ENCODE data around the gene SLC39A11. TPM values are rescaled to one million over a fixed set of nuclear protein-coding genes. Genes with fewer than 3 reads are reported as not detected.

SLC39A11 gene
- total RNA-seq, 1 donor from 2014 or later, result 16.3 TPM

DNA sequence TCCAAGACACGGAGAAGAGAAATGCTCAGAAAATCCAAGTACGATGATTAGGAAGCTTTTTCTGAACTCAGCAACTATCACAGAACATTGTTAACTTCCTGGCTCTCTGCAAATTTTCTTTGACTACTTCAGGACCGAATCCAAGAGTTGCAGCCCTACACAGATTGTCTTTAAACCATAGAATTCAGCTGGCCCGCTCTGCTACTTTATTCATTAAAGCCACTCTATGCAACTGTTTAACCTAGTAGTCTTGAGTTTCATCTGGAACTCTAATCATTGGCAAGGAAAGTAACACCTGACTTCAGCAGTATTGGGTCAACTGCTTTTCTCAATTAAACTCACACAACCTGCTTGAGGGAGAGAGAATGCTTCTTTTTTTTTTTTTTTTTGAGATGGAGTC, 210.1 kb downstream of the SLC39A11 start:
- no peak overlapping the region for H3K27ac Mint-ChIP-seq (ENCODE audit: unreplicated experiment)
- H3K36me3 Mint-ChIP-seq (ENCODE audit: unreplicated experiment), result peaks cover 33% of the 10 kb centered on the region
- TF ChIP-seq CTCF (IDR thresholded peaks at IDR 0.05; ENCODE audit: partially characterized antibody, unreplicated experiment), result no peak

DNA sequence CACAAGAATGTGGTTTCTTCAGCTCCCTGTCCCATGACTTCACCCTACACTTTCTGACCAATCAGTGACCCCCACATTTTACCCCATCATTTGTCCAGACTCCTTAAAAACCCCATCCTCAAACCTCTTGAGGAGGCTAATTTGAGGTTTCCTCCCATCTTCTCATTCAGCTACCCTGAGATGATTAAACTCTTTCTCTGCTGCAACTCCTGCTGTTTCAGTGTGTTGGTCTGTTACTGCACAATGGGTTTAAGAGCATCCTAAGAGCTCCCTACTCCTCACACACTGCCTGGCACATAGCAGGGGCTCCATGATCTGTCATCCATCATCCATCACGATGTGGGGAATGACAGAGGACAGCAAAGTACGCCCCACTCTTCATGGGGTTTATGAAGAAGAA, 212.6 kb downstream of the SLC39A11 start:
- no peak overlapping the region for H3K27ac Mint-ChIP-seq (ENCODE audit: unreplicated experiment)
- no peak overlapping the region for H3K4me3 Mint-ChIP-seq (ENCODE audit: unreplicated experiment)

More for the DNA sequence above, 210.1 kb downstream of the SLC39A11 start:
- Mint-ChIP-seq H3K9me3 (ENCODE audit: unreplicated experiment) (peaks cover 17% of the 10 kb centered on the region), H3K4me3 (ENCODE audit: unreplicated experiment) (no peak overlapping the region), H3K4me1 (ENCODE audit: low read depth, unreplicated experiment) (no peaks in the 10 kb centered on the region), H3K27me3 (ENCODE audit: unreplicated experiment) (peaks cover 2% of the 10 kb centered on the region)
- DNase-seq, result no peak

DNA sequence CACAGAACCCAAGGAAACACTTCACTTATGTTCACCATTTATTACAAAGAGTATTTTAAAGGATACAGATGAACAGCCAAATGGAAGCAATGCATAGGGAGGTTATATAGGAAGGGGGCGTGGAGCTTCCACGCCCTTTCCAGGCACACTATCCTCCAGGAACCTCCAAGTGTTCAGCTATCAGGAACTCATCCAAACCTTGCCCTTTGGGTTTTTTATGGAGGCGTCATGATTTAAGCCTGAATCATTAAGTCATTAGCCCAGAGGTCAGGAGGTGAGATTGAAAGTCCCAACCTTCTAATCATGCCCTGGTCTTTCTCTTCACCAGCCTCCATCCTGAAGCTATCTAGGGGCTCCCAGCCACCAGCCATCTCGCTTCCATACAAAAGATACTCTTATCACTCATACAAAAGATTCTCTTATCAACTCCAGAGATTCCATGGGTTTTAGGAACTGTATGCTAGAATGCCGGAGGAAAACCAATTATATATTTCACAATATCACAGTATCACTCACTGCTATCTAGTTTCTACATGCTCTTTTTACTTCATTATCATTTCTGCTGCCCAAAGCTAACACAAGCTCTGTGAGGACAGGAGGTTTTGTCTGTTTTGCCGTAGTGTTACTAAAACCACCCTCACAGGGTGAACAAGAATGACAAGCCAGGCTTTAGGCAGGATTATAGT, 213.4 kb downstream of the SLC39A11 start:
- H3K4me1 Mint-ChIP-seq (ENCODE audit: low read depth, unreplicated experiment), result no peaks in the 10 kb centered on the region
- H3K9me3 Mint-ChIP-seq (ENCODE audit: unreplicated experiment), result peaks cover 14% of the 10 kb centered on the region
- H3K36me3 Mint-ChIP-seq (ENCODE audit: unreplicated experiment), result peaks cover 39% of the 10 kb centered on the region
- H3K4me3 Mint-ChIP-seq (ENCODE audit: unreplicated experiment), result no peak overlapping the region
- H3K27me3 Mint-ChIP-seq (ENCODE audit: unreplicated experiment), result peaks cover 3% of the 10 kb centered on the region
- H3K27ac Mint-ChIP-seq (ENCODE audit: unreplicated experiment), result no peak overlapping the region
- no peak for TF ChIP-seq CTCF (IDR thresholded peaks at IDR 0.05; ENCODE audit: partially characterized antibody, unreplicated experiment)
- DNase-seq, result no peak

More for the DNA sequence above, 212.6 kb downstream of the SLC39A11 start:
- H3K36me3 Mint-ChIP-seq (ENCODE audit: unreplicated experiment), result peaks cover 39% of the 10 kb centered on the region
- H3K27me3 Mint-ChIP-seq (ENCODE audit: unreplicated experiment), result peaks cover 3% of the 10 kb centered on the region
- peaks cover 13% of the 10 kb centered on the region for H3K9me3 Mint-ChIP-seq (ENCODE audit: unreplicated experiment)
- H3K4me1 Mint-ChIP-seq (ENCODE audit: low read depth, unreplicated experiment), result no peaks in the 10 kb centered on the region
- TF ChIP-seq CTCF (IDR thresholded peaks at IDR 0.05; ENCODE audit: partially characterized antibody, unreplicated experiment), result no peak
- DNase-seq, result no peak

DNA sequence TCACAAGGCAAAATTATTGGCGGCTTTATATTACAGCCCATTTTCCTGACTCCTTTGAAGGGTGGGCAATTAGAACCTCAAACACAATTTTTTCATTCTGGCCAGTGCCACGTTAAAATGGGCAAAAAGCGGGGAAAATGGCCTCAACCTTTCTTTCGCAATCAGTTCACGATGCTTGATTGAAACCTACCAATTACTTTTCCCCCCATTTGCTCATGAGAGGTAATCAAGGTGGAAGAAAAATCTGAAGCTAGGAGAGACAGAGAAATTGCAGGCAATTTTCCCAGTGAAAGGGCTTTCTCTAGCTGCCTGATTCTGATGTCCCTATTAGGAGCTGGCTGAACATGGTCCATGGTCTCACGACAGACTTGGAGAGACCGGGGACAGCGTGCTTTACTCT, 215.1 kb downstream of the SLC39A11 start:
- Mint-ChIP-seq H3K4me1 (ENCODE audit: low read depth, unreplicated experiment) (no peaks in the 10 kb centered on the region), H3K27ac (ENCODE audit: unreplicated experiment) (no peak overlapping the region), H3K4me3 (ENCODE audit: unreplicated experiment) (no peak overlapping the region), H3K36me3 (ENCODE audit: unreplicated experiment) (peaks cover 49% of the 10 kb centered on the region), H3K9me3 (ENCODE audit: unreplicated experiment) (peaks cover 17% of the 10 kb centered on the region), H3K27me3 (ENCODE audit: unreplicated experiment) (peaks cover 3% of the 10 kb centered on the region)
- TF ChIP-seq CTCF (IDR thresholded peaks at IDR 0.05; ENCODE audit: partially characterized antibody, unreplicated experiment), result no peak
- DNase-seq, result no peak

DNA sequence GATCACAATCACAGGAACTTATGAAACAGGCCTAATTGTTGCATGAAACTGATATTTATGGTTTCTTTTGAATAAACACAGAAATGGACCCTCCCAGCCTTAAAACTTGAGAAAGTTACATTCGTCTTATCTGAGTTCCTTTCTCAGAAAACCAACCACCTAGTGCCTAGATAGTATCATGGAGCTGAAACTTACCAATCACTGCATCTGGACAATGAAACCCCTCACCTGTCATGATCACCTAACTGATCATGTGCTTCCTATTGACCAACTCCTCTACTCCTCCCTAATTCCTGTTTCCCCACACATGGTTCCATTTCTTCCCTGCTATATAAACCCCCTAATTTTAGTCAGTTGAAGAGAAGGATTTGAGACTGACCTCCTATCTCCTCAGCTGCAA, 216.1 kb downstream of the SLC39A11 start:
- no peak overlapping the region for H3K27ac Mint-ChIP-seq (ENCODE audit: unreplicated experiment)
- peaks cover 3% of the 10 kb centered on the region for H3K27me3 Mint-ChIP-seq (ENCODE audit: unreplicated experiment)
- H3K36me3 Mint-ChIP-seq (ENCODE audit: unreplicated experiment), result peaks cover 49% of the 10 kb centered on the region
- peaks cover 17% of the 10 kb centered on the region for H3K9me3 Mint-ChIP-seq (ENCODE audit: unreplicated experiment)
- no peak for TF ChIP-seq CTCF (IDR thresholded peaks at IDR 0.05; ENCODE audit: partially characterized antibody, unreplicated experiment)
- no peak for DNase-seq
- H3K4me3 Mint-ChIP-seq (ENCODE audit: unreplicated experiment), result no peak overlapping the region
- no peaks in the 10 kb centered on the region for H3K4me1 Mint-ChIP-seq (ENCODE audit: low read depth, unreplicated experiment)
